GM18526 (cell line): ENCODE measurements around the gene TTC39A.

ENCODE experiments used
- POLR2A ChIP-seq: IDR thresholded peaks from 3 replicates; pipeline ENCODE4 v1.6.1; 2011; ENCODE audit not compliant: insufficient read length; ENCODE audit errors: extremely low read depth

TTC39A gene

DNA sequence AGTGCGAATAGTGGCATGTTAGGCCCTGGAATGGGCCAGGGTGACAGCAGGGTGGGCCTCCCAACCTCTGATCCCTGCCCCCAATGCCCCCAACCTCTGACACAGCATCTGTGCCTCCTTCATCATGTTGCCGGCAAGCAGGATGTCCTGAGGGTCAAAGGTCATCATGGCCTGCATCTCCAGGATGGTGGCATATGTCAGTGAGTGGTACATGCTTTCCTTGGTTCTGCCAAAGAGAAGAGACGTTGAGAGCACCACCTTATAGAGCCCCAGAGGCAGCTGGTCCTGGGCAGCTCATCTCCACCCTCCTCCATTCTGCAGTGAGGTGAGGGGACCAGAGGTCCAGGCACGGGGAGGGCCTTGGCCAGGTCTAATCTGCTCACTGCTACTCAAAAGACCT lies 17.6 kb downstream of the TTC39A start:
- no peak for TF ChIP-seq POLR2A

DNA sequence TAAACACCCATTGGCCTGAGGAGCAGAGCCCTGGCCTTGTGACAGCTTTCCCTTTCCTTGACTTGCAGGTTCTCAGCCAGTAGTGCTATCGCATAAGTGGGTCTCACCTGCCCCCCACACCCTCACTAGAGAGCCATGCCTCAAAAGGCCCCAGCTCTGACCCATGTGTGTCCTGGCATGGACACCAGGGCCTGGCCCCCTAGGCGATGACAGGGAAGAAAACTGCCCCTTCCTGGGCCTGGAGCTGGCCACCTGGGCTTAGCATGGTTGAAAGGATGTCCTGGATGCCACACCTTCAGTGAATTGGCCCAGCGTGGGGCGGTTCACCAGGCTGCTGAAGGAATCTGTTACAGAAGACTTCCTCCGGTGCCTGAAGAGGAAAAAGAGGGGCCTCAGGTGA lies 18.5 kb downstream of the TTC39A start:
- TF ChIP-seq POLR2A = no peak

DNA sequence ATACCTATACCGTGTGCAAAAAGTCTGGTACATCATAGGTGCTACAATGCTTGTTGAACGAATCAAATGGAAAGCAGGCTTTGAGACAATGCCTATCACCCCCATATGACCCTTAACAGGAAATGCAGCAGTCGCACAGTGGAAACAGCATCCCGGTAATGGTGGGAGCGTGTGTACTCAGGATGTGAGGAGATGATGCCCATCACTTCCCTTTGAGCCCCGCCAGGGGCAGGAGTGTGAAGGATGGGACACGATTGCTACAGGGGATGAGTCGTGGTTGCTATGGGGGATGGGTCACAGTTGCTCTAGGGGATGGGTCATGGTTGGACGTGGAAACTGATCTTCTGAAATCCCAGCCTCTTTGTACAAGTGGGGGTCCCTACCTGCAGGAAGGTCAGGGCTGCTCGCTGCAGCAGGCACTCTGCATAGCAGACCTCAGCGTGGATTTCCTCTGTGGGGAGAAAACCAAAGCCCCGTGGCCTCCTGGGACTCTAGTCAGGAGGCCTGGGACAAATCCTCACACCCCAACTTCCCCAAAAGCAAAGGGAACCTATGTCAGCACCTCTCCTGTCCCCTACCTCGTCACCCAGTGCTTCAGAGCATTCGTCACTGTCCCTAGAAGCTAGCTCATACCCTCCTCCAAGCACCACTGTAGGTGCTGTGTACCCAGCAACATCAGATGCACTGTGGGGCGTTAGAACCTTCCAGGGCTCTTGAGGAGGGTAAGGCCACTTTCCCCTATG lies 19.3 kb downstream of the TTC39A start:
- TF ChIP-seq POLR2A = no peak

DNA sequence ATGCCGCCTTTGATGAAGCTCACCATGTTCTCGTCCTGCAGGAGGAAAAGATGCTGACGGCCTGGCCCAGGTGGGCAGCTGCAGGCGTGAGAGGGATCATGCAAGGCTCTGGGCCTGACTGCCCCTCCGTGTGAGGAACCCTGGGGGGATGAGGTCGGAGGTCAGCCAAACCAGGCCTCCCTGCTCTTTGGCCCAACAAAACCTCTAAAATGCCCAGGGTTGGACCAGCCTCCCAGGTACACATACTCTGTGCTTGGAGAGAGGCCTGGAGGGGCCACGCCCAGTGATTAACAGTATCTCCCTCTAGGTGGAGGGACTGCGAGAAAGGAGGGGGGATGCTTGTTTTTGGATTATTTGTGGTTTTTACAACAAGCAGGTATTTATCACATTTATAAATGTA lies 21.1 kb downstream of the TTC39A start:
- no peak for TF ChIP-seq POLR2A

DNA sequence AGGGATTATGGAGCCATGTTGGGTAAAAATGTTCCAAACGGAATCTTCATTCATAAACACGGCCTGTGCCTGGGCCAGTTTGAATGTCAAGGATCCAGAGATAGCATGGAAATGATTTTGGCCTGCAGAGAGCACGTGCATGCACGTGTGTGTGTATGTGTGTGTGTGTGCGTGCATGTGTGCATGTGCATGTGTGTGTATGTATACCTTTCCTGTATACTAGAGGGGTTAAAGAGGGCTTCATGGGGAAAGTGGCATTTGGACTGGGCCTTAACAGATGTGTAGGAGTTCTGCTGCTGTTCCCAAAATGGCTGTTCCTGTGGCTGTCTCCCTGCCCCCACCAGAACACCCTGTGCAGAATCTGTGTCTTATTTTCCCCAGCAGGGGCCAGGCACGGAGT lies 21.7 kb downstream of the TTC39A start:
- TF ChIP-seq POLR2A = no peak

DNA sequence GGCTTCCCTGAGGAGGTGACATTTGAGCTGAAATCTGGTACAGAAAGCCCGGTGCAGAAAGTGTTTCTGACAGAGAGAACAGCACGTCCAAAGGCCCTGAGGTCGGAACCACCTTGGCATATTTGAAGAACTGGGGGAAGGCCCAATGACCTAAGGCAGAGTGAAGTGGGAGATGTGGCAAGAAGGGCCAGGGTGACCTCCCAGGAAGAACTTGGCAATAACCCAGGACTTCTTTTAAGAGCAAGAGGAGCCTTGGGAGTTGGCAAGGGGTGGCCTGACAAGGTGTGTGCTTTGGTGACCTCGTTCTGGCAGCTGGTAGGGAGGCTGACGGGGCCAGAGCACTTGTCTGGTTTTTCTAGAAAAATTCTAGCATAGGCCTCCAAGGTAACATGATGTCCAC lies 23.4 kb downstream of the TTC39A start:
- no peak for TF ChIP-seq POLR2A

DNA sequence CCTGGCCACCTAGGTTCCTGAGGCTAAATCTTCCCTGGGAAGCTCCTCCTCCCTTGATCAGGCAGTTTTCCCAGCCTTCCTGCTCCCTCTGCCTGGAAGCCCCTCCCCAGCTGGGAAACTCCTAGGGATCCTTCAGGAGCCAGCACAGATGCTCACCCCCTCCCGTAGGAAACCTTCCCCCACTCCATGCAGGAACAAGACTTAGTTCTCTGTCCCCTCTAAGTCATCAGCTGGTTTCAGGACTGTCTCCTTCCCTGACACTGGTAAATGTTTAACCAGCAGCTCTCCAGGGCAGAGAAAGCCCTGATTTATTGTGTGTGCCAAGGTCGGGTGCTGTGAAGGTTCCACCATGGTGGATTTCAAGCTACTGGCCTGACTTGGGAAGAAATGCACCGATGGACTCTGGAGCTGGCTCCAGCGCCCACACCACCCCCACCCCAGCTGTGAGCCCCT lies 25.0 kb downstream of the TTC39A start:
- TF ChIP-seq POLR2A = no peak

DNA sequence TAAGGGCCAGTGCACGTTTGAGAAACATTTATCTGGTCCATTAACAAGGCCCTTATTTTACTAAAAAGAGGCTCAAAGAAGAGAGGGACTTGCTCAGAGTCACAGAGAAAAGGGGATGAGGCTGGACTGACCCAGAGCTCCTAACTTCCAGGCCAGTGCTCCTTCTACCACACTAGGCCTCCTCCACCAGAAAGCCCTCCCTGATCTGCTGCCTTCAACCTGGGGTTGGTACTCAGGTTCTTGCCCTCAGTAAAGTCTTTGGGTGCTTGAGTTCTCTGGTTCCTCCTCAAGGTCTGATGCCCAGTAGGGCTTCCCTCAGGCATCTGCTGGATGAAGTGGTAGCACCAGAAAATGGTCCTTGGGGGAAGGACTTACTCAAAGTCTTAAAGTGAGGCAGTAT lies 26.0 kb downstream of the TTC39A start:
- no peak for TF ChIP-seq POLR2A

DNA sequence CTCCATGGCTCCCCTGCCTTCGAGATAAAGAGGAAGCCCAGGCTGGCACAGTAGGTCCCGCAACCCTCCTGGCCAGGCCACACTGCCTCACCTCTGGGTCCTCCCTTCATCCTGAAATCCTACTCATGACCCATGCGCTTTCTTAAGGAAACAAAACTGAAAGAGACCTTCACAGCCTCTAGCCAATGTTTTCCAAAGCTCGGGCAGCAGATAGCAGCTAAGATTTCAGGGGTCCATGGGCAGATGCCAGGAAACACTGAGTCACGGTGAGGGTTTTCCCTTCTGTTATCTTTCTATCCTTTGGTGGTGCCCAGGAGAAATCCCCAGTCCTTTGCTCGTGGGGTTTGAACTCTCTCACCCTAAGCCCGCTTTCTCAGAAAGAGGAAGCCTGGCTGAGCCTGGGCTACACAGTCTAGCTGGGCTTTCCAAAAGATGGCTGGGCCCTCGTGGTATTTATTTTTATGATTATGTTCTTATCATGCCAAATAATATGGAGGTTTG lies 26.6 kb downstream of the TTC39A start:
- no peak for TF ChIP-seq POLR2A

DNA sequence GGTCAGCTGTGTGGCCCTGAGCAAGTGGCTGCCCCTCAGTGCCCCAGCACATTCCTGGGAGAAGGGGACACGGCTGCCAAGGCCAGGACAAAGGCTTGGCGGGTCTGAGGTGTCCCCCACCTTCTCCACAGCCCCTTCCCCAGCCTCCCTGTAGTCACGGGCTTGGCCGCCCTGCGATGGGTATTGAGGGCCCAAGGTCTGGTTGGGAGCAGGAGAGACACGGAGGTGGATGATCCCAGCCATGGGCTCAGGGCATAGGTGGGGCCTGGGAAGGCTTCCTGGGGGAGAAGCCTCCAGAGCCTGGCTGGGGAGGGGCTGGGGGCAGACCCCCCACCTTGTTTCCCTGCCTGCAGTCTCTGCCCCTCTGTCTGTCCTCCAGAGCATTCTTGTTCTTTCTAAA lies 27.0 kb downstream of the TTC39A start:
- no peak for TF ChIP-seq POLR2A

DNA sequence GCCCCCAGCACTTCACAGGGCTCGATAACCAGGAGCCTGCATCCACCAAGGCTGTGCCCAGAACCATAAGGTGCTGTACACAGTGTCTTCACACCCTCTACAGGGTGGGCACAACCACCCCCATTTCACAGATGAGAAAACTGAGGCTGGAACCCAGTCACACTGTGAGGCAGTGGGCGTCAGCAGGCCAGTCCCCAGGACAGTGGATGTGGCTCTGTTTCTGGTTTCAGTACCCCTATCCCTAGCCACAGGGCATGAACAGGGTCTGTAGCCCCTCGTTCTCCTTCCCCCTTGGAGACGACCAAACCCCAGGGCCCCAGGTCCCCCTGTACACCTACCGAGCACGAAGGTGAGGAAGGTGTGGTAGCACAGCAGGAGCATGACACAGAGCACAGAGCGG lies 27.6 kb downstream of the TTC39A start:
- TF ChIP-seq POLR2A = no peak

DNA sequence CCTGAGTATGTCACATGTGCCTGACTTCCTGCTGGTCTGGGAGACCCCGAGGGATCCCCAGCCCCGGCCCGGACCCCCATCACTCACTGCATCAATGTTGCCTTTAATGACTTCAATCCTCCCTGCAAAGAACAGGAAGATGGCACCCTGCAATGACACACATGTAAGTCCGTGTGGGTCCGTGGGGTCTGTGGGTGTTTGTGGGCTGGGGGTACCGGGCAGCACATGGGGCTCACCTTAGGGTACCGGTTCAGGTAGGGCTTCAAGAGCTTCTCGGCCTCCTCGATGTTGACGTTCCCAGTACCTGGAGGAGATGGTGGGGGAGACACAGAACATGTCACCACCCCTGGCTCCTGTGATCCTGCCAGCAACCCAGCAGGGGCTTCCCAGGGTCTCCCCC lies 28.1 kb downstream of the TTC39A start:
- no peak for TF ChIP-seq POLR2A

DNA sequence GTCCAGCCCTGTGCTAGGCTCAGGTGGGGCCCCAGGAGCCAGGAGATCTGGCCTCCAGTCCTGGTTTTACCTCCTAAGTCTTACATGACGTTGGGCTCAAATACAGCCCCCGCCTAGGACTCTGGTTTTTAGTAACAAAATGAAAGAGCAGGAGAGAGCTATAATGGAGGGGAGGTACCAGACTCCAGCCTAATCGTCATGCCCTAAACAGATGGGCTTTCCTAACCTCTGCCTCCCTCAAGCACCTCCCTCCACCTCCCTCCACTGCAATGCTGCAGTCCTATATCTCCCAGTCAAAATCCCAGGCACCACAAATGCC lies 28.6 kb downstream of the TTC39A start:
- TF ChIP-seq POLR2A = no peak

DNA sequence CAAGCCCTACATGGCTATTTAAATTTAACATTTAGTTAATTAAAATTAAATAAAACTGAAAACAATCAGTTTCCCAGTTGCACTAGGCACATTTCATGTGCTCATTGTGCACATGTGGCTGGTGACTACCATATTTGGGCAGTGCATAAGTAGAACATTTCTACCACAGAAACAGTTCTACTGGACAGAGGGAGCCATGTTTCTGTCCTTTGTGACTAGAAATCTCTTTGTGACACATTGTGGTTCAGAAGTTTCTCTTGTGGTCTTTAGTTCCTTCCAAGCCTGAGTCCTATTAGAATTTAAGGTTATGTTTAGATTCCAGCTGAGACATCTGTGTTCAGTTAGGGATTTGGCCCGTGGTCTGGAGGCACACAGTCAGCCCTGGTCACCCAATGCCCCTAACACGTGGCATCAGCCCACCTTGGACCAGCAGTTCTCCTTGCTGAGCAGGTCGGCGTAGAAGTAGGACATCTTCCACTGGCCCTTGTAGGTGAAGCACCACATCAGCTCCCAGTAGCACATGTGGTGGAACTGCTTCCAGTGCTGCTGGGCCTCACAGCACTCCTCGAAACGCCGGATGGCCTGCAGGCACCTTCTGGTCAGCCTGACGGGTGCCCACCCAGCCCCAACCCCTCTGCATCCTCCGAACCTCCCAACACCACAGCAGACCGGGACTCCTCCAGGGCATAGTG lies 29.1 kb downstream of the TTC39A start:
- TF ChIP-seq POLR2A = no peak

DNA sequence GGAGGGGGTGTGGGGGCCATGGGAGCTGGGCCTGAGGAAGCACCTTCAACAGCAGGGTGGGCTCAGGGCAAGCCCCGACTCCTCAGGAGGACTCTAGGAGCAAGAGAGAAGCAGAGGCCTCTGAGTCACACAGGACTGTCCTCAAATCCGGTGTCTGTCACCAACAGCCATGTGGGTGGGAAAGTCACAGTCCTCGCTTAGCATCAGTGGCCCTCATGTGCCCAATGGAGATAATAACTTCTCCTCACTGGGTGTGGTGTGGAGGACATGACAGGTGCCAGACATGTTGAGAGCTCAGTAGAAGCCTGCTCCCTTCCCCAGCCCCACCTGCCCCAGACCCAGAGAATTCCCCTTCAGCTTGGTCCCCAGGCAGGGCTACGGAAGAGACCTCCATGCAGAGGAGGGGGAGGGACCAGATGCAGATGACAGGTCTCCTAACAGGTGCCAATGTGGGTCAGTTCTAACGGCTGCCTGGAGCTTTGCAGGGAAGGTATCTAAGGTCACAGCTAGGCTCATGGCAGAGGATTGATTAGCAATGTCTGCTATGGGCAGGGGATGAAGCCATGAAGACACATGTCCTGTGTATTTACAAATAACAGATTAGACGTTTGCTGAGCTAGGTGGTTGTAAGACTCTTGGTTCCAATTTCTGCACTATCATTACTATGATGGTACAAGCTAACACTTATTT lies 30.2 kb downstream of the TTC39A start:
- no peak for TF ChIP-seq POLR2A

DNA sequence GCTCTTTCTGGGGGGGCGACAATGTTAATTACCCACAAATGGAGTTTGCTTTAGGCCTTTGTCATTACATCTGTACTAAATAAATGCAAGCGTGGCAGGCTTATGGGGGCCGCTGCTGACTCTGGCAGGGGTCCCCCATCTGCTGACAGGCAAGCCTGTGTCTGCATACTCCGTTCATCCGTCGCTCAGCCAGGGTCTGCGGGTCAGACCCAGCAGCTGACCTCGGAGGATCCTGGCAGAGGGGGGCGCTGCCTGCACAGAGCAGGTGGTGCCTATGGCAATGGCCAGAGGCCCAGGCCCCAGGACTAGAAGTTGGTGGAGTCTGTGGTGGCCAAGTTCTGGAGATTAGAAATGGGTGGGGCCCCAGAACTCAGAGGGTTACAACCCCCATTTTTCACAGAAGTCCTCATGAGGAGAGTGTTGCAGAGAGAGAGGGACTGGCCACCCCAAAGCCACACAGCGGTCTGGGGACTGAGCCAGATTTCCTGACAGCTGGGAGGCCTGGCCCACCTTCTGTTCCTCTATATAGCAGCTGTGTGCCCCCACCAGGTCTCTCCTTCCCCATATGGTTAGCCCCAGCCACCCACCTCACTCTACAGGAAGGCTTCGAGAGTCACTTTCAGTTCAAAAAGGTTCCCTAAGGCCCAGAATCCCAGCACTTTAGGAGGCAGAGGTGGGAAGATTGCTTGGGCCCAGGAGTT lies 31.0 kb downstream of the TTC39A start:
- TF ChIP-seq POLR2A = no peak

DNA sequence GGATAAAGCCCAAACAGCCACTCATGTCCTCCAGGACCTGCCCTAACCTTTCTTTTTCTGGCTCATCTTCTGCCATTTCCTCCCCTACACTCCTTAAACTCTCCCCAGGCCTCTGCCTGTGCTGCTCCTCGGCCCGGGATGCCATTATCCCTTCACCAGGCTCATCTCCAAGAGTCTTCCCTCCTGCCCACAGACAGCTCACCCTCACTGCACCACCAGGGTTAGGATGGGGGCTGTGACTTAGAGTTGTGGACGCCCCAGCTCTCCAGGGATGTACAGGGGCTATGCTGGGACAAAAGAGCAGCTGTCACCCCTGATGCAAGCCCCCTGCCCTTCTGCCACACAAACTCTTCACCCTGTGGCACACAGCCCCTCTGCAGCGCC lies 32.0 kb downstream of the TTC39A start:
- no peak for TF ChIP-seq POLR2A
